Thymus (tissue), 11 donors: ENCODE data around the gene TCF12. TPM values are rescaled to one million over a fixed set of nuclear protein-coding genes. Genes with fewer than 3 reads are reported as not detected.

Experiments used
- DNase-seq, 9 donors: peaks; one replicate each; pipeline ENCODE4 v3.0.0-alpha.2; 2013; ENCODE audit warnings: low spot score in 9 of 9, low read depth in 6 of 9, missing footprints in 1 of 9
- H3K27ac ChIP-seq, 2 donors: one replicate each; pipeline ENCODE4 v1.5.1; 2013; ENCODE audit warnings: control low read depth in 1 of 2, low read depth in 1 of 2, low read length in 1 of 2, mild to moderate bottlenecking in 1 of 2, moderate library complexity in 1 of 2
- H3K27me3 ChIP-seq, 2 donors: one replicate each; pipeline ENCODE4 v1.5.1; 2013; ENCODE audit warnings: low read length in 1 of 2; ENCODE audit not compliant: control insufficient read depth in 2 of 2, insufficient read depth in 1 of 2
- H3K36me3 ChIP-seq, 2 donors: one replicate each; pipeline ENCODE4 v1.5.1; 2013; ENCODE audit warnings: low read length in 1 of 2, mild to moderate bottlenecking in 1 of 2, moderate library complexity in 1 of 2; ENCODE audit not compliant: control insufficient read depth in 2 of 2, insufficient read depth in 2 of 2
- H3K4me1 ChIP-seq, 2 donors: one replicate each; pipeline ENCODE4 v1.5.1; 2013; ENCODE audit warnings: low read length in 2 of 2; ENCODE audit not compliant: control insufficient read depth in 2 of 2, insufficient read depth in 2 of 2
- H3K4me3 ChIP-seq, 2 donors: one replicate each; pipeline ENCODE4 v1.5.1; 2013; ENCODE audit warnings: low read length in 2 of 2, control low read depth in 1 of 2, mild to moderate bottlenecking in 1 of 2
- H3K9me3 ChIP-seq, 2 donors: one replicate each; pipeline ENCODE4 v1.5.1; 2013; ENCODE audit warnings: low read length in 1 of 2, mild to moderate bottlenecking in 1 of 2; ENCODE audit not compliant: control insufficient read depth in 2 of 2, insufficient read depth in 1 of 2
- WGBS: extraction: QIAGEN DNeasy Blood & Tissue Kit; methylation state at CpG from one replicate; pipeline ENCODE4 v1.1.7; 2013; 5-methylcytosine and 5-hydroxymethylcytosine counted together
- polyA plus RNA-seq: library from polyadenylated mRNA; stranded (reverse); fragments of 200-250 nt; gene quantifications from one replicate; pipeline ENCODE4 v1.2.3, GENCODE V29; 2013
- total RNA-seq: library from RNA; stranded (reverse); fragments of 120-200 nt; gene quantifications from one replicate; pipeline ENCODE4 v1.2.4, GENCODE V29; 2013
- donor health status: healthy.

Gene TCF12
- total and polyA plus RNA-seq, 2 donors = 45.2 to 159 TPM

- H3K36me3 ChIP-seq = no peaks in the 10 kb centered on the region
- DNase-seq = peak; percentile 38 to 84 (median 72)
- peak overlapping the region; percentile 56 to 64 for H3K4me3 ChIP-seq
- H3K27ac ChIP-seq = no peak overlapping the region
- peaks cover 0 to 3% of the 10 kb centered on the region in 2 donors for H3K27me3 ChIP-seq
- H3K9me3 ChIP-seq = no peaks in the 10 kb centered on the region
- 6% methylated on average over 45 of the region's 45 CpGs for WGBS
- H3K4me1 ChIP-seq = peaks cover 6 to 14% of the 10 kb centered on the region in 2 donors
Observed at GRCh38 chr15:57306161-57306943, 387.9 kb downstream of the TCF12 start.

GRCh38 chr15:57306944-57307411, 388.5 kb downstream of the TCF12 start:
- H3K4me1 ChIP-seq = peaks cover 6 to 14% of the 10 kb centered on the region in 2 donors
- H3K36me3 ChIP-seq = no peaks in the 10 kb centered on the region
- H3K27ac ChIP-seq = no peak overlapping the region
- peak overlapping the region; percentile 56 to 64 for H3K4me3 ChIP-seq
- H3K27me3 ChIP-seq = peaks cover 0 to 3% of the 10 kb centered on the region in 2 donors
- no peak for DNase-seq
- no peaks in the 10 kb centered on the region for H3K9me3 ChIP-seq
- 52% methylated on average over 24 of the region's 24 CpGs for WGBS

- Histone ChIP-seq H3K36me3 (no peaks in the 10 kb centered on the region), H3K27me3 (peaks cover 0 to 3% of the 10 kb centered on the region in 2 donors), H3K4me1 (peaks cover 6 to 18% of the 10 kb centered on the region in 2 donors), H3K4me3 (no peak overlapping the region), H3K27ac (no peak overlapping the region), H3K9me3 (no peaks in the 10 kb centered on the region)
- 90% methylated on average over 13 of the region's 13 CpGs for whole genome bisulfite sequencing
- no peak for DNase-seq
Observed at GRCh38 chr15:57307527-57308169, 389.2 kb downstream of the TCF12 start.

- Histone ChIP-seq H3K36me3 (no peaks in the 10 kb centered on the region), H3K4me1 (peaks cover 6 to 23% of the 10 kb centered on the region in 2 donors), H3K27me3 (peaks cover 0 to 3% of the 10 kb centered on the region in 2 donors), H3K27ac (no peak overlapping the region), H3K4me3 (no peak overlapping the region), H3K9me3 (no peaks in the 10 kb centered on the region)
- DNase-seq = no peak
- WGBS = 98% methylated on average over 5 of the region's 5 CpGs
Observed at GRCh38 chr15:57308170-57308545, 389.7 kb downstream of the TCF12 start.

- peaks cover 0 to 3% of the 10 kb centered on the region in 2 donors for H3K27me3 ChIP-seq
- WGBS = 93% methylated on average over 21 of the region's 21 CpGs
- no peak overlapping the region for H3K27ac ChIP-seq
- DNase-seq = no peak
- H3K4me3 ChIP-seq = no peak overlapping the region
- no peaks in the 10 kb centered on the region for H3K36me3 ChIP-seq
- peaks cover 6 to 23% of the 10 kb centered on the region in 2 donors for H3K4me1 ChIP-seq
- no peaks in the 10 kb centered on the region for H3K9me3 ChIP-seq
Observed at GRCh38 chr15:57309856-57310760, 391.7 kb downstream of the TCF12 start.

GRCh38 chr15:57310876-57311275, 392.4 kb downstream of the TCF12 start:
- 96% methylated on average over 9 of the region's 9 CpGs for WGBS
- Histone ChIP-seq H3K9me3 (no peaks in the 10 kb centered on the region), H3K4me1 (peaks cover 6 to 21% of the 10 kb centered on the region in 2 donors), H3K36me3 (no peaks in the 10 kb centered on the region), H3K4me3 (no peak overlapping the region), H3K27ac (no peak overlapping the region), H3K27me3 (peaks cover 0 to 3% of the 10 kb centered on the region in 2 donors)
- DNase-seq = no peak

- 98% methylated on average over 6 of the region's 6 CpGs for WGBS
- no peaks in the 10 kb centered on the region for H3K9me3 ChIP-seq
- DNase-seq = no peak
- peaks cover 3 to 11% of the 10 kb centered on the region in 2 donors for H3K4me1 ChIP-seq
- no peak overlapping the region for H3K4me3 ChIP-seq
- no peaks in the 10 kb centered on the region for H3K36me3 ChIP-seq
- no peaks in the 10 kb centered on the region for H3K27me3 ChIP-seq
- no peak overlapping the region for H3K27ac ChIP-seq
Observed at GRCh38 chr15:57312006-57312317, 393.5 kb downstream of the TCF12 start.

GRCh38 chr15:57312318-57313133, 394.1 kb downstream of the TCF12 start:
- DNase-seq = no peak
- H3K27me3 ChIP-seq = no peaks in the 10 kb centered on the region
- 94% methylated on average over 15 of the region's 15 CpGs for WGBS
- H3K9me3 ChIP-seq = no peaks in the 10 kb centered on the region
- H3K4me1 ChIP-seq = peaks cover 3 to 9% of the 10 kb centered on the region in 2 donors
- no peak overlapping the region for H3K4me3 ChIP-seq
- H3K36me3 ChIP-seq = no peaks in the 10 kb centered on the region
- no peak overlapping the region for H3K27ac ChIP-seq
